NCI-H2107 treated with DMSO at 0.1 percent for 48 hours (cell line): ENCODE measurements around the gene SMAD6.

Experiments used
- DNase-seq: peaks from one replicate; lab custom pipeline; 2025; ENCODE audit not compliant: unreplicated experiment; lab: John Stamatoyannopoulos, UW

The SMAD6 gene

GRCh38 chr15:66773129-66773873 is 71.3 kb downstream of the SMAD6 start:
- DNase-seq = no peak

GRCh38 chr15:66774001-66774814 is 72.2 kb downstream of the SMAD6 start:
- peak; percentile 9 for DNase-seq

- DNase-seq = no peak
Measured at GRCh38 chr15:66775127-66776105, 73.4 kb downstream of the SMAD6 start.

GRCh38 chr15:66777054-66777453 is 75.0 kb downstream of the SMAD6 start:
- DNase-seq = no peak

- DNase-seq = no peak
Measured at GRCh38 chr15:66777596-66778313, 75.7 kb downstream of the SMAD6 start.

- no peak for DNase-seq
Measured at GRCh38 chr15:66778314-66778665, 76.3 kb downstream of the SMAD6 start.

- DNase-seq = no peak
Measured at GRCh38 chr15:66778716-66779115, 76.7 kb downstream of the SMAD6 start.

- DNase-seq = no peak
Measured at GRCh38 chr15:66779331-66780009, 77.4 kb downstream of the SMAD6 start.

GRCh38 chr15:66780172-66780972 is 78.3 kb downstream of the SMAD6 start:
- DNase-seq = no peak

- DNase-seq = no peak
Measured at GRCh38 chr15:66780973-66781718, 79.1 kb downstream of the SMAD6 start.

GRCh38 chr15:66782785-66783184 is 80.7 kb downstream of the SMAD6 start:
- DNase-seq = no peak

- no peak for DNase-seq
Measured at GRCh38 chr15:66783314-66783713, 81.3 kb downstream of the SMAD6 start.

- no peak for DNase-seq
Measured at GRCh38 chr15:66783725-66784124, 81.7 kb downstream of the SMAD6 start.

- DNase-seq = no peak
Measured at GRCh38 chr15:66784174-66784573, 82.1 kb downstream of the SMAD6 start.

- no peak for DNase-seq
Measured at GRCh38 chr15:66785637-66786036, 83.6 kb downstream of the SMAD6 start.

GRCh38 chr15:66786222-66786621 is 84.2 kb downstream of the SMAD6 start:
- no peak for DNase-seq

- DNase-seq = no peak
Measured at GRCh38 chr15:66786708-66787488, 84.9 kb downstream of the SMAD6 start.

GRCh38 chr15:66787489-66787871 is 85.4 kb downstream of the SMAD6 start:
- DNase-seq = no peak
